Measurements from ENCODE around the gene AKAP6. TPM values are rescaled to one million over a fixed set of nuclear protein-coding genes. Genes with fewer than 3 reads are reported as not detected.

Gene AKAP6
- total RNA-seq, 1 experiment from 2014 or later, result 2.3 TPM

- Mint-ChIP-seq H3K9me3 (ENCODE audit: unreplicated experiment) (no peaks in the 10 kb centered on the region), H3K27me3 (ENCODE audit: insufficient read depth, unreplicated experiment) (no peaks in the 10 kb centered on the region), H3K4me3 (ENCODE audit: unreplicated experiment) (no peak overlapping the region), H3K27ac (ENCODE audit: low read depth, unreplicated experiment) (no peak overlapping the region), H3K4me1 (ENCODE audit: insufficient read depth, unreplicated experiment) (peaks cover 6% of the 10 kb centered on the region), H3K36me3 (ENCODE audit: insufficient read depth, unreplicated experiment) (no peaks in the 10 kb centered on the region)
- intact Hi-C loops (cut with micrococcal nuclease), result no loop called here
- ChIA-PET CTCF (interaction anchor here (1.5 kb wide), 1 partner anchor 13 kb away, joined by 4 read pairs; no protein-coding TSS in a partner anchor), POLR2A (no interaction called here)
- no peak for DNase-seq (ENCODE audit: unreplicated experiment)
- no peak for TF ChIP-seq CTCF (IDR thresholded peaks at IDR 0.05; ENCODE audit: unreplicated experiment)
- BruUV-seq (replicated peaks), result no TSS peak
Measured at GRCh38 chr14:32722631-32723183, 393.6 kb downstream of the AKAP6 start.

- ChIA-PET POLR2A (interaction anchor here (0.5 to 1.0 kb wide), 3 partner anchors 16 to 1388 kb away, joined by 3 read pairs; no protein-coding TSS in a partner anchor), CTCF (interaction anchor here (0.6 to 1.2 kb wide), 4 partner anchors 13 to 1220 kb away, joined by 3 to 5 read pairs (median 3); no protein-coding TSS in a partner anchor)
- peak overlapping the region; percentile 32 for H3K4me3 Mint-ChIP-seq (ENCODE audit: unreplicated experiment)
- BruUV-seq (replicated peaks), result no TSS peak
- H3K27ac Mint-ChIP-seq (ENCODE audit: low read depth, unreplicated experiment), result peak overlapping the region; percentile 14
- H3K36me3 Mint-ChIP-seq (ENCODE audit: insufficient read depth, unreplicated experiment), result no peaks in the 10 kb centered on the region
- intact Hi-C loops (cut with micrococcal nuclease), result no loop called here
- H3K4me1 Mint-ChIP-seq (ENCODE audit: insufficient read depth, unreplicated experiment), result peaks cover 6% of the 10 kb centered on the region
- no peaks in the 10 kb centered on the region for H3K27me3 Mint-ChIP-seq (ENCODE audit: insufficient read depth, unreplicated experiment)
- peak; percentile 48 for DNase-seq (ENCODE audit: unreplicated experiment)
- H3K9me3 Mint-ChIP-seq (ENCODE audit: unreplicated experiment), result no peaks in the 10 kb centered on the region
- TF ChIP-seq CTCF (IDR thresholded peaks at IDR 0.05; ENCODE audit: unreplicated experiment), result no peak
Measured at GRCh38 chr14:32724867-32725471, 395.9 kb downstream of the AKAP6 start.

- BruUV-seq (replicated peaks), result no TSS peak
- ChIA-PET POLR2A (no interaction called here), CTCF (no interaction called here)
- no peaks in the 10 kb centered on the region for H3K36me3 Mint-ChIP-seq (ENCODE audit: insufficient read depth, unreplicated experiment)
- intact Hi-C loops (cut with micrococcal nuclease), result no loop called here
- DNase-seq (ENCODE audit: unreplicated experiment), result no peak
- H3K27ac Mint-ChIP-seq (ENCODE audit: low read depth, unreplicated experiment), result no peak overlapping the region
- H3K4me1 Mint-ChIP-seq (ENCODE audit: insufficient read depth, unreplicated experiment), result peaks cover 6% of the 10 kb centered on the region
- H3K4me3 Mint-ChIP-seq (ENCODE audit: unreplicated experiment), result no peak overlapping the region
- no peaks in the 10 kb centered on the region for H3K27me3 Mint-ChIP-seq (ENCODE audit: insufficient read depth, unreplicated experiment)
- no peak for TF ChIP-seq CTCF (IDR thresholded peaks at IDR 0.05; ENCODE audit: unreplicated experiment)
- H3K9me3 Mint-ChIP-seq (ENCODE audit: unreplicated experiment), result no peaks in the 10 kb centered on the region
Measured at GRCh38 chr14:32726516-32726915, 397.4 kb downstream of the AKAP6 start.

DNA sequence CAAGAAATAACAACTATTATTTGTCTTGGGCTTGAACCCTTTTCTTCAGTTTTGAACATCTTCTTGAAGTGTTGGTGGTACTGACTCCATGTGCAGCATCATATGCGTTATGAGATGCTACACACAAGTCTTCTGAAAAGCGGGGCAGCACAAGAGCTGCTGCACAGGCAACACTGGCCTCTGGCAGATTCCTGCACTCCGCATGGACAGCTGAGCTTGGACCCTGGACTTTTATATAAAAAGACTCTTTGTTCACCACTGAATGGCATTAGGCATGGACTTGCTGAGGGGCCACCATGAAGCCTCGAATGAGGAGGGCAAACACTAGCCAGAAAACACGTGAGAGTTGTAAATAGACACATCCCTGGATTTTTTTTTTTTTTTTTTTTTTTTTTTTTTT lies 398.7 kb downstream of the AKAP6 start:
- TF ChIP-seq CTCF (IDR thresholded peaks at IDR 0.05; ENCODE audit: unreplicated experiment), result no peak
- no peaks in the 10 kb centered on the region for H3K9me3 Mint-ChIP-seq (ENCODE audit: unreplicated experiment)
- peaks cover 6% of the 10 kb centered on the region for H3K4me1 Mint-ChIP-seq (ENCODE audit: insufficient read depth, unreplicated experiment)
- H3K4me3 Mint-ChIP-seq (ENCODE audit: unreplicated experiment), result no peak overlapping the region
- intact Hi-C loops (cut with micrococcal nuclease), result no loop called here
- no TSS peak for BruUV-seq (replicated peaks)
- no peaks in the 10 kb centered on the region for H3K36me3 Mint-ChIP-seq (ENCODE audit: insufficient read depth, unreplicated experiment)
- no peak overlapping the region for H3K27ac Mint-ChIP-seq (ENCODE audit: low read depth, unreplicated experiment)
- ChIA-PET CTCF (interaction anchor here (0.6 to 1.1 kb wide), 2 partner anchors 34 to 726 kb away, joined by 3 read pairs; no protein-coding TSS in a partner anchor), POLR2A (no interaction called here)
- no peak for DNase-seq (ENCODE audit: unreplicated experiment)
- no peaks in the 10 kb centered on the region for H3K27me3 Mint-ChIP-seq (ENCODE audit: insufficient read depth, unreplicated experiment)
